ENCODE results near the gene FOXP1. TPM values are rescaled to one million over a fixed set of nuclear protein-coding genes. Genes with fewer than 3 reads are reported as not detected.

The FOXP1 gene
- total RNA-seq, 1 experiment from 2014 or later = 2.9 TPM

DNA sequence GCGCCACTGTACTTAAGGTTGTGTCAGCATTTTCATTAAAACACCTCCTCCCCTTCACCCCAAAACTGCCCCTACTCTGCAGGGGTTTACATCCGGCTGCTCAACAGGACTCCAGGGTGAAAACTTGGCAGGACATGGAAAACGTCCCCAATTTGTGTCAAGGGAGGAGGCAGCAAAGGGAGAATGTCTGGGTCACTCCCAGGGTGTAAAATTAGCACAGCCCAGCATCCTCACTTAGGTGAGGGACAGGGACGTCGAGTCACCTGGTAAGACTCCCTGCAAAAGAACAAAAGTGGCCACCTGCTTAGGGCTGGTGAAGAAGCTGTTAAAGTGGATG is 532.3 kb downstream of the FOXP1 start:
- in situ Hi-C loops (cut with HindIII; ENCODE audit: low pct_unique_long_range_greater_than_20kb, low sequenced_read_pairs) = no loop called here
- Histone ChIP-seq H3K4me3 (ENCODE audit: low read depth in 2 of 2, low read length in 2 of 2) (no peak overlapping the region), H3K9me3 (ENCODE audit: control insufficient read depth, insufficient read depth, low read depth, low read length) (no peaks in the 10 kb centered on the region), H3K36me3 (ENCODE audit: control insufficient read depth, insufficient read depth, low read length) (no peaks in the 10 kb centered on the region), H3K4me1 (ENCODE audit: control insufficient read depth, insufficient read depth, low read length) (no peaks in the 10 kb centered on the region), H3K27me3 (ENCODE audit: control insufficient read depth, insufficient read depth, low read length) (no peaks in the 10 kb centered on the region), H3K27ac (ENCODE audit: low read length) (no peak overlapping the region)
- ChIA-PET CTCF (no interaction called here), POLR2A (no interaction called here)
- no TSS peak for BruUV-seq (replicated peaks)
- DNase-seq (ENCODE audit: low read depth, low spot score) = no peak
- intact Hi-C loops (cut with micrococcal nuclease; ENCODE audit: unreplicated experiment) = no loop called here
- no peak for ATAC-seq
- TF ChIP-seq, protein P1, sequence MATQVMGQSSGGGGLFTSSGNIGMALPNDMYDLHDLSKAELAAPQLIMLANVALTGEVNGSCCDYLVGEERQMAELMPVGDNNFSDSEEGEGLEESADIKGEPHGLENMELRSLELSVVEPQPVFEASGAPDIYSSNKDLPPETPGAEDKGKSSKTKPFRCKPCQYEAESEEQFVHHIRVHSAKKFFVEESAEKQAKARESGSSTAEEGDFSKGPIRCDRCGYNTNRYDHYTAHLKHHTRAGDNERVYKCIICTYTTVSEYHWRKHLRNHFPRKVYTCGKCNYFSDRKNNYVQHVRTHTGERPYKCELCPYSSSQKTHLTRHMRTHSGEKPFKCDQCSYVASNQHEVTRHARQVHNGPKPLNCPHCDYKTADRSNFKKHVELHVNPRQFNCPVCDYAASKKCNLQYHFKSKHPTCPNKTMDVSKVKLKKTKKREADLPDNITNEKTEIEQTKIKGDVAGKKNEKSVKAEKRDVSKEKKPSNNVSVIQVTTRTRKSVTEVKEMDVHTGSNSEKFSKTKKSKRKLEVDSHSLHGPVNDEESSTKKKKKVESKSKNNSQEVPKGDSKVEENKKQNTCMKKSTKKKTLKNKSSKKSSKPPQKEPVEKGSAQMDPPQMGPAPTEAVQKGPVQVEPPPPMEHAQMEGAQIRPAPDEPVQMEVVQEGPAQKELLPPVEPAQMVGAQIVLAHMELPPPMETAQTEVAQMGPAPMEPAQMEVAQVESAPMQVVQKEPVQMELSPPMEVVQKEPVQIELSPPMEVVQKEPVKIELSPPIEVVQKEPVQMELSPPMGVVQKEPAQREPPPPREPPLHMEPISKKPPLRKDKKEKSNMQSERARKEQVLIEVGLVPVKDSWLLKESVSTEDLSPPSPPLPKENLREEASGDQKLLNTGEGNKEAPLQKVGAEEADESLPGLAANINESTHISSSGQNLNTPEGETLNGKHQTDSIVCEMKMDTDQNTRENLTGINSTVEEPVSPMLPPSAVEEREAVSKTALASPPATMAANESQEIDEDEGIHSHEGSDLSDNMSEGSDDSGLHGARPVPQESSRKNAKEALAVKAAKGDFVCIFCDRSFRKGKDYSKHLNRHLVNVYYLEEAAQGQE (IDR thresholded peaks at IDR 0.05; ENCODE audit: insufficient read depth in 1 of 2, low read depth in 2 of 2, low read length in 1 of 2) = no peak
- no peak for TF ChIP-seq POLR2AphosphoS5 (IDR thresholded peaks at IDR 0.05; ENCODE audit: low read depth, low read length)
- TF ChIP-seq, protein P2, sequence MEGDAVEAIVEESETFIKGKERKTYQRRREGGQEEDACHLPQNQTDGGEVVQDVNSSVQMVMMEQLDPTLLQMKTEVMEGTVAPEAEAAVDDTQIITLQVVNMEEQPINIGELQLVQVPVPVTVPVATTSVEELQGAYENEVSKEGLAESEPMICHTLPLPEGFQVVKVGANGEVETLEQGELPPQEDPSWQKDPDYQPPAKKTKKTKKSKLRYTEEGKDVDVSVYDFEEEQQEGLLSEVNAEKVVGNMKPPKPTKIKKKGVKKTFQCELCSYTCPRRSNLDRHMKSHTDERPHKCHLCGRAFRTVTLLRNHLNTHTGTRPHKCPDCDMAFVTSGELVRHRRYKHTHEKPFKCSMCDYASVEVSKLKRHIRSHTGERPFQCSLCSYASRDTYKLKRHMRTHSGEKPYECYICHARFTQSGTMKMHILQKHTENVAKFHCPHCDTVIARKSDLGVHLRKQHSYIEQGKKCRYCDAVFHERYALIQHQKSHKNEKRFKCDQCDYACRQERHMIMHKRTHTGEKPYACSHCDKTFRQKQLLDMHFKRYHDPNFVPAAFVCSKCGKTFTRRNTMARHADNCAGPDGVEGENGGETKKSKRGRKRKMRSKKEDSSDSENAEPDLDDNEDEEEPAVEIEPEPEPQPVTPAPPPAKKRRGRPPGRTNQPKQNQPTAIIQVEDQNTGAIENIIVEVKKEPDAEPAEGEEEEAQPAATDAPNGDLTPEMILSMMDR (IDR thresholded peaks at IDR 0.05) = no peak

DNA sequence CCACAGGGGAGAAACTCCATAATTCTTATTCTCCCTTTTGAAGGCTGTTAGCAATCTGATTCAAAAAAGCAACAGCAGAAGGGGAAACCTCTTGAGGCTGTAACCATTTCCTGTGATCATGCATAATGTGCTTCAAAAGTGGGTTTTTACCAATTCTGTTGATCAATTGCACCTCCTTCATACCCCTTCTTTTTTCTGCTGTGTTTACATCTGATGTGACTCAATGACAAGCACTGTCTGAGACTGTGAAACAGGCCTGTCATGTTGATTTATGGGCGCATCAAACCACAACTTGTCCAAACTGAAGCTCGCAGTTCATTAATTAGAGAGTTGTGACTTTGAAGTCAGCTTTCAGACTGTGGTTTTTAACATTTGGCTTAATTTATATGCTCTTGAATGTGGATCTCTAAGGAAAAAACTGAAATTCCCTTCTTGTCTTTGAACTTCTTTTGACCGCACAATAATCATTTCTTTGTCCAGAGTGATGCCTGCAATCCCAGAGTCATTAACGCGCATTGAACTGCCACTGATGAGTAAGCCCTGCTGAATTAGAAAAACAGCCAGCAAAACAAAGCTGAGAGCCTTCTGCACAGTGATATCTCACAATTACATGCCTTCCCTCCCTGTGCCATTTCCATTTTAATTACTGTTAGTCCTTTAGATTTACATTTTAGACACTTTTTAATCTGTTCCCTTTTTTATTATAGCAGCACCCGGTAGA is 532.8 kb downstream of the FOXP1 start:
- intact Hi-C loops (cut with micrococcal nuclease; ENCODE audit: unreplicated experiment) (no loop called here), in situ Hi-C loops (cut with HindIII; ENCODE audit: low pct_unique_long_range_greater_than_20kb, low sequenced_read_pairs) (no loop called here)
- Histone ChIP-seq H3K9me3 (ENCODE audit: control insufficient read depth, insufficient read depth, low read depth, low read length) (no peaks in the 10 kb centered on the region), H3K4me1 (ENCODE audit: control insufficient read depth, insufficient read depth, low read length) (no peaks in the 10 kb centered on the region), H3K4me3 (ENCODE audit: low read depth in 2 of 2, low read length in 2 of 2) (no peak overlapping the region), H3K27me3 (ENCODE audit: control insufficient read depth, insufficient read depth, low read length) (no peaks in the 10 kb centered on the region), H3K36me3 (ENCODE audit: control insufficient read depth, insufficient read depth, low read length) (no peaks in the 10 kb centered on the region), H3K27ac (ENCODE audit: low read length) (no peak overlapping the region)
- POLR2A ChIA-PET = no interaction called here
- no TSS peak for BruUV-seq (replicated peaks)
- TF ChIP-seq TCF7L2 (IDR thresholded peaks at IDR 0.05; ENCODE audit: low read depth, low read length) = no peak
- no peak for TF ChIP-seq SIN3A (IDR thresholded peaks at IDR 0.05; ENCODE audit: borderline replicate concordance, insufficient read depth, low read depth, low read length)
- TF ChIP-seq, protein P2 (IDR thresholded peaks at IDR 0.05) = no peak
- no peak for TF ChIP-seq POLR2AphosphoS5 (IDR thresholded peaks at IDR 0.05; ENCODE audit: low read depth, low read length)
- ATAC-seq = no peak
- no peak for DNase-seq (ENCODE audit: low read depth, low spot score)
- CTCF ChIA-PET = no interaction called here

All from Panc1 (cell line).